Coronary artery (tissue), 2 donors: ENCODE measurements around the gene LTA.

Experiments used
- DNase-seq: peaks from one replicate; pipeline ENCODE4 v3.0.0-alpha.2; 2017; ENCODE audit warnings: low spot score
- H3K27ac ChIP-seq, 2 donors: fragments of 200-600 bp; sonication (generic); one replicate each; pipeline ENCODE4 v1.5.1; 2016 to 2019
- H3K4me3 ChIP-seq: fragments of 200-600 bp; sonication (generic); 2 replicates; pipeline ENCODE4 v1.5.1; 2016; ENCODE audit warnings: mild to moderate bottlenecking, moderate library complexity
- CTCF ChIP-seq: fragments of 200-600 bp; sonication (generic); IDR thresholded peaks from one replicate; pipeline ENCODE4 v1.5.1; 2019; ENCODE audit warnings: antibody characterized with exemption

LTA gene

GRCh38 chr6:31615748-31616147 lies 43.7 kb downstream of the LTA start:
- TF ChIP-seq CTCF = no peak
- H3K27ac ChIP-seq = peak overlapping the region in 1 of 2 donors; percentile 74
- H3K4me3 ChIP-seq = peak overlapping the region; percentile 54
- DNase-seq = no peak

GRCh38 chr6:31617010-31617409 lies 44.9 kb downstream of the LTA start:
- Histone ChIP-seq H3K27ac (no peak overlapping the region), H3K4me3 (no peak overlapping the region)
- TF ChIP-seq CTCF = no peak
- no peak for DNase-seq

- no peak for TF ChIP-seq CTCF
- Histone ChIP-seq H3K27ac (peak overlapping the region; percentile 97 to 98), H3K4me3 (peak overlapping the region; percentile 89)
- peak; percentile 99 for DNase-seq
Measured at GRCh38 chr6:31619805-31620585, 47.9 kb downstream of the LTA start.

GRCh38 chr6:31620586-31621319 lies 48.7 kb downstream of the LTA start, which contains the start of gene PRRC2A:
TSS of gene PRRC2A (plus strand) at chr6:31620715. CDS start at chr6:31622790, 2,075 bp downstream.
- no peak for TF ChIP-seq CTCF
- peak within 1 kb of the TSS; percentile 97 to 98 for H3K27ac ChIP-seq
- DNase-seq = peak; percentile 92
- peak within 1 kb of the TSS; percentile 89 for H3K4me3 ChIP-seq

DNA sequence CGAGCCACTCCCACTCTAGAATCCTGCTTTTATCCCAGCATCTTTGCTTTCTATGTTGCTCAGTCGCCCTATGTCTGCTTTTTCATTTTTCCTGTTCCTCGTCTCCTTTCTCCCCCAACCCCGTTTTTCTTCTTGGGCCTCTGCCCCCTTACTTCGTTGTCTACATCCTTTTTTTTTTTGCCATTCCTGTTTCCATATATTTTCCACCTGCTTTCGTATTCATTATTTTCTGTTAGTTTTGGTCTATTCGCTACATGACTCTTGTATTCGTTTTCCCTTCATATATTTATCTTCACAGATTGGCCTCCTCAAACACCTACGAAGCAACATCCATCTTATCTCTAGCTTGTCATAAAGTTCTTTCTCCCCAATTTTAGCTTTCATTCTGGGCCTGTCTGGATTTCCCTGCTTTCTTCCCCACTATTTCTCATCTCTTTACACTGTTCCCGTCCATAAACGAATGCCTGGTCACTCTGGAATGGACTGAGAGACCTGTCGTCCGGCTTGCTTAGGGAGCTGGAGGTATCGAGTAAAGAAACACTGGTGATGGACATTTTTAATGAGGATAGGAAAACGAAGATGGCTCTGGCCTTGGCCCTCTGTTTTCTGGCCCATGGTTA lies 49.3 kb downstream of the LTA start:
- no peak for DNase-seq
- no peak for TF ChIP-seq CTCF

GRCh38 chr6:31621991-31622390 lies 49.9 kb downstream of the LTA start:
- no peak for DNase-seq
- TF ChIP-seq CTCF = no peak
- peak overlapping the region; percentile 89 for H3K4me3 ChIP-seq
- peak overlapping the region; percentile 74 to 98 for H3K27ac ChIP-seq

More for the DNA sequence above, 49.3 kb downstream of the LTA start:
- H3K27ac ChIP-seq = peak overlapping the region; percentile 97 to 98
- H3K4me3 ChIP-seq = peak overlapping the region; percentile 89
